PFSK-1 (cell line): ENCODE results near the gene PDE8A.

Experiments used
- POLR2AphosphoS5 ChIP-seq: IDR thresholded peaks from 2 replicates; pipeline ENCODE4 v1.6.1; 2012; ENCODE audit warnings: low read depth, mild to moderate bottlenecking, control low read depth, low read length, moderate library complexity
- TAF1 ChIP-seq: IDR thresholded peaks from 2 replicates; pipeline ENCODE4 v1.6.1; 2012; ENCODE audit warnings: low read length, control low read depth, borderline replicate concordance; ENCODE audit not compliant: insufficient read depth
- TF ChIP-seq, protein P1 (sequence below), 2 experiments: IDR thresholded peaks; 2 replicates each; pipeline versions ENCODE4 v1.6.1 to v1.8.0; 2011 to 2012; ENCODE audit warnings: low read depth in 2 of 2, low read length in 2 of 2, control low read depth in 1 of 2, inconsistent platforms in 1 of 2, mild to moderate bottlenecking in 1 of 2, moderate library complexity in 1 of 2; ENCODE audit not compliant: insufficient read depth in 1 of 2

GRCh38 chr15:85114886-85115285 lies 133.2 kb downstream of the PDE8A start:
- TF ChIP-seq POLR2AphosphoS5 (no peak), TAF1 (no peak)
- TF ChIP-seq, protein P1, sequence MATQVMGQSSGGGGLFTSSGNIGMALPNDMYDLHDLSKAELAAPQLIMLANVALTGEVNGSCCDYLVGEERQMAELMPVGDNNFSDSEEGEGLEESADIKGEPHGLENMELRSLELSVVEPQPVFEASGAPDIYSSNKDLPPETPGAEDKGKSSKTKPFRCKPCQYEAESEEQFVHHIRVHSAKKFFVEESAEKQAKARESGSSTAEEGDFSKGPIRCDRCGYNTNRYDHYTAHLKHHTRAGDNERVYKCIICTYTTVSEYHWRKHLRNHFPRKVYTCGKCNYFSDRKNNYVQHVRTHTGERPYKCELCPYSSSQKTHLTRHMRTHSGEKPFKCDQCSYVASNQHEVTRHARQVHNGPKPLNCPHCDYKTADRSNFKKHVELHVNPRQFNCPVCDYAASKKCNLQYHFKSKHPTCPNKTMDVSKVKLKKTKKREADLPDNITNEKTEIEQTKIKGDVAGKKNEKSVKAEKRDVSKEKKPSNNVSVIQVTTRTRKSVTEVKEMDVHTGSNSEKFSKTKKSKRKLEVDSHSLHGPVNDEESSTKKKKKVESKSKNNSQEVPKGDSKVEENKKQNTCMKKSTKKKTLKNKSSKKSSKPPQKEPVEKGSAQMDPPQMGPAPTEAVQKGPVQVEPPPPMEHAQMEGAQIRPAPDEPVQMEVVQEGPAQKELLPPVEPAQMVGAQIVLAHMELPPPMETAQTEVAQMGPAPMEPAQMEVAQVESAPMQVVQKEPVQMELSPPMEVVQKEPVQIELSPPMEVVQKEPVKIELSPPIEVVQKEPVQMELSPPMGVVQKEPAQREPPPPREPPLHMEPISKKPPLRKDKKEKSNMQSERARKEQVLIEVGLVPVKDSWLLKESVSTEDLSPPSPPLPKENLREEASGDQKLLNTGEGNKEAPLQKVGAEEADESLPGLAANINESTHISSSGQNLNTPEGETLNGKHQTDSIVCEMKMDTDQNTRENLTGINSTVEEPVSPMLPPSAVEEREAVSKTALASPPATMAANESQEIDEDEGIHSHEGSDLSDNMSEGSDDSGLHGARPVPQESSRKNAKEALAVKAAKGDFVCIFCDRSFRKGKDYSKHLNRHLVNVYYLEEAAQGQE (IDR thresholded peaks at IDR 0.05; ENCODE audit: insufficient read depth in 1 of 2, low read depth in 2 of 2, low read length in 2 of 2), result no peak
